SU-DHL-6 (cell line): ENCODE data around the gene MRC1.

Experiments used
- H2AFZ ChIP-seq: fragments of 200-600 bp; sonication (generic); 2 replicates; pipeline ENCODE4 v1.6.1; 2014; ENCODE audit warnings: low read depth, mild to moderate bottlenecking, moderate library complexity, mixed read lengths, antibody characterized with exemption, low read length; ENCODE audit not compliant: severe bottlenecking
- H3F3A ChIP-seq: fragments of 200-600 bp; shearing (Covaris generic); 2 replicates; pipeline ENCODE4 v1.6.0; 2016; ENCODE audit warnings: antibody characterized with exemption, mild to moderate bottlenecking; ENCODE audit not compliant: insufficient read depth
- H3K27ac ChIP-seq: fragments of 200-600 bp; sonication (generic); 2 replicates; pipeline ENCODE4 v1.5.1; 2016; ENCODE audit warnings: low read depth, mild to moderate bottlenecking, low read length, moderate library complexity, mixed read lengths
- H3K27me3 ChIP-seq: fragments of 200-600 bp; sonication (generic), shearing (Covaris generic); 2 replicates; pipeline ENCODE4 v1.6.0; 2014; ENCODE audit warnings: mild to moderate bottlenecking, low read length
- H3K36me3 ChIP-seq: fragments of 200-600 bp; sonication (generic); 2 replicates; pipeline ENCODE4 v1.6.1; 2014; ENCODE audit warnings: mild to moderate bottlenecking, low read length, mixed read lengths
- H3K4me2 ChIP-seq: fragments of 300-600, 200-600 bp; shearing (Covaris generic), sonication (generic); 2 replicates; pipeline ENCODE4 v1.6.0; 2014; ENCODE audit warnings: low read length, low read depth, mild to moderate bottlenecking; ENCODE audit not compliant: poor library complexity, severe bottlenecking
- H3K4me3 ChIP-seq: fragments of 200-600 bp; sonication (generic); 2 replicates; pipeline ENCODE4 v1.5.1; 2014; ENCODE audit warnings: antibody characterized with exemption, low read length, mild to moderate bottlenecking, mixed read lengths; ENCODE audit not compliant: insufficient read depth, poor library complexity, severe bottlenecking
- H3K79me2 ChIP-seq: fragments of 200-600 bp; sonication (generic); 2 replicates; pipeline ENCODE4 v1.6.1; 2014; ENCODE audit warnings: mild to moderate bottlenecking, low read length, moderate library complexity; ENCODE audit not compliant: insufficient read depth
- H3K9ac ChIP-seq: fragments of 200-600 bp; sonication (generic); 2 replicates; pipeline ENCODE4 v1.7.0; 2014; ENCODE audit warnings: mild to moderate bottlenecking, low read length
- H3K9me2 ChIP-seq: fragments of 200-600 bp; sonication (generic); replicated peaks from 2 replicates; pipeline ENCODE4 v1.6.1; 2014; ENCODE audit warnings: low read length; ENCODE audit not compliant: insufficient read depth
- H3K9me3 ChIP-seq: fragments of 200-600 bp; sonication (generic); 2 replicates; pipeline ENCODE4 v1.6.1; 2014; ENCODE audit warnings: low read length, mixed read lengths; ENCODE audit not compliant: insufficient read depth
- H4K20me1 ChIP-seq: fragments of 200-600 bp; sonication (generic); 2 replicates; pipeline ENCODE4 v1.6.1; 2014; ENCODE audit warnings: low read depth, mild to moderate bottlenecking, antibody characterized with exemption, low read length, moderate library complexity, mixed read lengths
- CTCF ChIP-seq: fragments of 200-600 bp; sonication (generic); IDR thresholded peaks from one replicate; pipeline ENCODE4 v1.5.1; 2017; ENCODE audit warnings: antibody characterized with exemption, mild to moderate bottlenecking, low read length, moderate library complexity; ENCODE audit not compliant: insufficient read depth, poor library complexity, severe bottlenecking
- EZH2phosphoT487 ChIP-seq: fragments of 200-600 bp; sonication (generic), shearing (Covaris generic); conservative IDR thresholded peaks from 2 replicates; pipeline ENCODE4 v1.6.1; 2018; ENCODE audit warnings: mild to moderate bottlenecking, antibody characterized with exemption, low read length, moderate library complexity, mixed read lengths

The MRC1 gene

GRCh38 chr10:17793823-17794644 lies 15.1 kb upstream of the MRC1 start:
- Histone ChIP-seq H3K9ac (no peak overlapping the region), H3K9me2 (no peaks in the 10 kb centered on the region), H3K36me3 (no peaks in the 10 kb centered on the region), H4K20me1 (no peaks in the 10 kb centered on the region), H3K27me3 (no peaks in the 10 kb centered on the region), H3K4me3 (no peak overlapping the region), H3K9me3 (no peaks in the 10 kb centered on the region), H3F3A (no peaks in the 10 kb centered on the region), H3K79me2 (no peaks in the 10 kb centered on the region), H3K4me2 (no peak overlapping the region), H3K27ac (no peak overlapping the region), H2AFZ (no peak overlapping the region)
- no peak for TF ChIP-seq EZH2phosphoT487
- TF ChIP-seq CTCF: no peak

- Histone ChIP-seq H3K4me3 (no peak overlapping the region), H3K36me3 (no peaks in the 10 kb centered on the region), H3K27ac (no peak overlapping the region), H3K4me2 (no peak overlapping the region), H3K9ac (no peak overlapping the region), H3K27me3 (no peaks in the 10 kb centered on the region), H2AFZ (no peak overlapping the region), H3F3A (no peaks in the 10 kb centered on the region), H3K9me2 (no peaks in the 10 kb centered on the region), H3K9me3 (no peaks in the 10 kb centered on the region), H3K79me2 (no peaks in the 10 kb centered on the region), H4K20me1 (no peaks in the 10 kb centered on the region)
- no peak for TF ChIP-seq EZH2phosphoT487
Measured at GRCh38 chr10:17795083-17795482, 14.1 kb upstream of the MRC1 start.

- Histone ChIP-seq H2AFZ (no peak overlapping the region), H3K9ac (no peak overlapping the region), H4K20me1 (no peaks in the 10 kb centered on the region), H3F3A (no peaks in the 10 kb centered on the region), H3K9me2 (no peaks in the 10 kb centered on the region), H3K9me3 (no peaks in the 10 kb centered on the region), H3K4me2 (no peak overlapping the region), H3K27me3 (no peaks in the 10 kb centered on the region), H3K36me3 (no peaks in the 10 kb centered on the region), H3K79me2 (no peaks in the 10 kb centered on the region), H3K27ac (no peak overlapping the region), H3K4me3 (no peak overlapping the region)
- no peak for TF ChIP-seq CTCF
- no peak for TF ChIP-seq EZH2phosphoT487
Measured at GRCh38 chr10:17795813-17796594, 13.1 kb upstream of the MRC1 start.

- no peaks in the 10 kb centered on the region for H3K79me2 ChIP-seq
- no peak overlapping the region for H2AFZ ChIP-seq
- no peak overlapping the region for H3K4me3 ChIP-seq
- H3K9ac ChIP-seq: no peak overlapping the region
- no peaks in the 10 kb centered on the region for H3K9me2 ChIP-seq
- no peaks in the 10 kb centered on the region for H3K9me3 ChIP-seq
- no peaks in the 10 kb centered on the region for H3F3A ChIP-seq
- TF ChIP-seq EZH2phosphoT487: no peak
- TF ChIP-seq CTCF: no peak
- no peak overlapping the region for H3K27ac ChIP-seq
- H4K20me1 ChIP-seq: no peaks in the 10 kb centered on the region
- H3K36me3 ChIP-seq: no peaks in the 10 kb centered on the region
- no peak overlapping the region for H3K4me2 ChIP-seq
- H3K27me3 ChIP-seq: no peaks in the 10 kb centered on the region
Measured at GRCh38 chr10:17801507-17801906, 7.6 kb upstream of the MRC1 start.
